ENCODE measurements around the gene MAST2.

DNA sequence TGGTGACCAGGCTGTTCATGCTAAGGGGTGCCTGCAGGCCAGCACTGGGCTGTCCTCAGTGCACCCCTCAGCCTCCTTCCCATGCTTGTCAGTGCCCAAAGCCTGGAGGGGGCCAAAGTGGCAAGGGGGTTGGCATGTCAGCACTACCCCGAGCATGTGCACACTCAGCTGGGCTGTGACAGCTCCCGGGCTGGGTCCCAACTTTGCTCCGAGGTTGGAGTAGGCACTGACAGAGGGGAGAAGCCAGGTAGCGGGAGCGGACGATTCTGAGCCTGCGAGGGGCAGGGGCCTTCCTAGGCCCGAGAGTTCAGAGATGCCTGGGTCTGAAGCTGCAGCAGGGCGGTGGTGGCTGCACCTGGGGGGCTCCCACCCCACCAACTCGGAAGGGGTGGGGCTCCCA, 119.0 kb downstream of the MAST2 start:
- TF ChIP-seq CTCF (IDR thresholded peaks at IDR 0.05; ENCODE audit: low read depth, low read length) = no peak
- TF ChIP-seq POLR2A (IDR thresholded peaks at IDR 0.05; ENCODE audit: extremely low read depth, insufficient read length) = no peak
- no peak for TF ChIP-seq MYC (IDR thresholded peaks at IDR 0.05; ENCODE audit: low read depth, low read length)
- no peak for TF ChIP-seq MAX (IDR thresholded peaks at IDR 0.05; ENCODE audit: low read depth, low read length)
